Parathyroid adenoma (tissue), 2 donors: ENCODE data around the gene GNB1.
A peak's percentile ranks its signal among the peaks of the same experiment; 100 is the strongest.

Experiments used
- H2AFZ ChIP-seq: fragments of 300-600 bp; sonication (generic); one replicate; pipeline ENCODE4 v1.7.0; 2017; ENCODE audit warnings: antibody characterized with exemption, mild to moderate bottlenecking
- H3K27ac ChIP-seq: fragments of 300-600 bp; sonication (generic); one replicate; pipeline ENCODE4 v1.7.0; 2017
- H3K27me3 ChIP-seq: fragments of 300-600 bp; sonication (generic); one replicate; pipeline ENCODE4 v1.7.0; 2017; ENCODE audit warnings: low read length; ENCODE audit not compliant: control insufficient read depth, insufficient read depth
- H3K36me3 ChIP-seq: fragments of 300-600 bp; sonication (generic); one replicate; pipeline ENCODE4 v1.7.0; 2017; ENCODE audit warnings: low read length; ENCODE audit not compliant: control insufficient read depth, insufficient read depth
- H3K4me1 ChIP-seq: fragments of 300-600 bp; sonication (generic); one replicate; pipeline ENCODE4 v1.7.0; 2017; ENCODE audit warnings: control low read depth
- H3K4me2 ChIP-seq: fragments of 300-600 bp; sonication (generic); one replicate; pipeline ENCODE4 v1.7.0; 2017; ENCODE audit warnings: low read length
- H3K4me3 ChIP-seq: fragments of 300-600 bp; sonication (generic); one replicate; pipeline ENCODE4 v1.7.0; 2017; ENCODE audit warnings: low read depth, low read length
- H3K79me2 ChIP-seq: fragments of 300-600 bp; sonication (generic); one replicate; pipeline ENCODE4 v1.7.0; 2017; ENCODE audit warnings: control low read depth
- H3K9ac ChIP-seq: fragments of 300-600 bp; sonication (generic); one replicate; pipeline ENCODE4 v1.7.0; 2017; ENCODE audit warnings: mild to moderate bottlenecking
- H3K9me3 ChIP-seq: fragments of 300-600 bp; sonication (generic); one replicate; pipeline ENCODE4 v1.7.0; 2017; ENCODE audit warnings: low read length; ENCODE audit not compliant: control insufficient read depth
- CTCF ChIP-seq: fragments of 300-600 bp; sonication (generic); IDR thresholded peaks from one replicate; pipeline ENCODE4 v1.7.0; 2017; ENCODE audit warnings: antibody characterized with exemption, mild to moderate bottlenecking
- donor health status: primary hyperparathyroidism.

The GNB1 gene

GRCh38 chr1:1910033-1910465 lies 19.2 kb upstream of the GNB1 start:
- H3K4me1 ChIP-seq: no peaks in the 10 kb centered on the region
- no peak overlapping the region for H3K4me3 ChIP-seq
- TF ChIP-seq CTCF: no peak
- H3K9me3 ChIP-seq: no peaks in the 10 kb centered on the region
- H3K79me2 ChIP-seq: no peaks in the 10 kb centered on the region
- H3K4me2 ChIP-seq: no peak overlapping the region
- H3K9ac ChIP-seq: no peak overlapping the region
- H3K27ac ChIP-seq: no peak overlapping the region
- H2AFZ ChIP-seq: no peak overlapping the region
- no peaks in the 10 kb centered on the region for H3K36me3 ChIP-seq
- no peaks in the 10 kb centered on the region for H3K27me3 ChIP-seq

DNA sequence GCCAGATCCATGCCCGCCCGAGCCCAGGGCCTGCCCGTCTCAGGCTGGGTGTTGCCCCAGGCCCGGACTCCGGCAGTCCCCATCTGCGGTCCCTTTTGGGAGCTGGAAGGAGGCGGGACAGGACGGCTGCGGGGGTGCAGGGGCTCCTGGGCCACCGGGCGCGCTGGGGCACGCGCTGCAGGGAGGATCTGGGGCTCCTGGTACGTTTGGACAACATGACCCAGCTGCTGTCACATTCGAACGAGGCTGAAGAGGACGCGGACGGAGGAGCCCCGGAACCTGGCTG lies 17.6 kb upstream of the GNB1 start:
- Histone ChIP-seq H3K9ac (peak overlapping the region; percentile 37), H3K4me3 (peak overlapping the region; percentile 68), H3K79me2 (no peaks in the 10 kb centered on the region), H2AFZ (peak overlapping the region; percentile 82), H3K27me3 (no peaks in the 10 kb centered on the region), H3K4me1 (no peaks in the 10 kb centered on the region), H3K27ac (peak overlapping the region; percentile 51), H3K4me2 (peak overlapping the region; percentile 94), H3K36me3 (no peaks in the 10 kb centered on the region), H3K9me3 (no peaks in the 10 kb centered on the region)
- TF ChIP-seq CTCF: no peak

DNA sequence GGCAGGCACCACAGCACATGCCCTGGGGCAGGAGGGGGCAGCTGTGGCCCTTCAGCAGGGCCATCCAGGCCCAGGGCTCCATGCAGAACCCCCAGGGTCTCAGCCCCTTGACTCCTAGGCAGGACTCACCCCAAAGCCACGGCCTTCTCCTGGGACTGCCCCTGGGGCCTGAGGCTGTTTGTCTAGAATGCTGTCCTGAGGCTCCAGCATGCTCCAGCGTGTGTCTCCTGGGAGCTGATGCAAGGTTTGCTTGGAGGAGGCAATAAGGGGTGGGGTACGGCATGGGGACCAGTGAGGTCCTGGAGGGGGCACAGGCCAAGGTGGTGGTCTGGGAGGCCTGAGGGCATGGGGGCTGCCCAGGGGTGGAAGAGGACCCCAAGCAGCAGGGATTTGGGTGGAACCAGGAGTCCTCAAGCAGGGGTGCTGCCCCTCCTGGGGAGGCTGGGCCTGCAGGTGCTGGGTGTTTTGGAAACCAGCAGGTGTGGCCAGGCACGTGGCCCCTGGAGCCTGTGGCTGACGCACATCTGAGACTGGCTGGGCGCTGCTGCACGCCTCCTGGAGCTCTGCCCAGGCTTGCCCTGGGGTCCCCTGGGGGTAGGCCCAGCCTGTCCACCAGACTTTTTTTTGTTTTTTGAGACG lies 16.3 kb upstream of the GNB1 start:
- H3K9me3 ChIP-seq: no peaks in the 10 kb centered on the region
- H3K4me1 ChIP-seq: no peaks in the 10 kb centered on the region
- H3K27me3 ChIP-seq: no peaks in the 10 kb centered on the region
- H3K4me2 ChIP-seq: no peak overlapping the region
- no peak overlapping the region for H3K4me3 ChIP-seq
- H3K36me3 ChIP-seq: no peaks in the 10 kb centered on the region
- TF ChIP-seq CTCF: no peak
- no peak overlapping the region for H3K9ac ChIP-seq
- H3K27ac ChIP-seq: no peak overlapping the region
- H2AFZ ChIP-seq: no peak overlapping the region
- H3K79me2 ChIP-seq: no peaks in the 10 kb centered on the region

- Histone ChIP-seq H3K27me3 (no peaks in the 10 kb centered on the region), H3K9me3 (no peaks in the 10 kb centered on the region), H3K9ac (no peak overlapping the region), H3K36me3 (no peaks in the 10 kb centered on the region), H3K27ac (peak overlapping the region; percentile 32), H2AFZ (peak overlapping the region; percentile 34), H3K4me1 (no peaks in the 10 kb centered on the region), H3K4me3 (no peak overlapping the region), H3K4me2 (no peak overlapping the region), H3K79me2 (no peaks in the 10 kb centered on the region)
- TF ChIP-seq CTCF: peak; percentile 83
These were observed 15.6 kb upstream of the GNB1 start for GRCh38 chr1:1906185-1907097.
